IMR-90 (cell line): Measurements from ENCODE around the gene CARD8. TPM values are rescaled to one million over a fixed set of nuclear protein-coding genes. Genes with fewer than 3 reads are reported as not detected.

ENCODE experiments used
- ATAC-seq: fragments of 200-7000 bp; cut with Tn5 transposase; 2 replicates; pipeline ENCODE4 v1.9.1; 2020; ENCODE audit warnings: low read depth, mild to moderate bottlenecking, moderate library complexity
- BruUV-seq: library from RNA; stranded (reverse); fragments of 400-500 nt; replicated peaks from 2 replicates; lab custom pipeline; 2021; lab: Mats Ljungman, UMichigan
- CTCF ChIA-PET: fragments of 300-600 bp; formaldehyde crosslinking; extraction: SDS; loops from one replicate; lab custom pipeline; 2021; ENCODE audit warnings: antibody characterized with exemption; lab: Yijun Ruan, JAX
- POLR2A ChIA-PET: fragments of 300-600 bp; sonication (Branson Sonifier 250); formaldehyde crosslinking; loops from one replicate; lab custom pipeline; 2022; ENCODE audit warnings: antibody characterized with exemption; ENCODE audit not compliant: unreplicated experiment; lab: Charles Lee
- DNase-seq: peaks from one replicate; pipeline ENCODE4 v3.0.0; 2013
- H2AFZ ChIP-seq: replicated peaks from 2 replicates; pipeline ENCODE3; 2013; ENCODE audit warnings: low read length, mild to moderate bottlenecking; ENCODE audit not compliant: poor library complexity
- H2AK5ac ChIP-seq: 2 replicates; pipeline ENCODE4 v1.6.1; 2013; ENCODE audit warnings: low read depth, low read length, inconsistent platforms
- H2AK9ac ChIP-seq: replicated peaks from 2 replicates; pipeline ENCODE3; 2013; ENCODE audit warnings: mild to moderate bottlenecking, low read depth, low read length, moderate library complexity; ENCODE audit not compliant: poor library complexity
- H2BK120ac ChIP-seq: 2 replicates; pipeline ENCODE4 v1.6.1; 2013; ENCODE audit warnings: low read depth, low read length, inconsistent platforms
- H2BK15ac ChIP-seq: 3 replicates; pipeline ENCODE4 v1.6.1; 2013; ENCODE audit warnings: low read depth, low read length, inconsistent platforms
- H2BK20ac ChIP-seq: 2 replicates; pipeline ENCODE4 v1.6.1; 2013; ENCODE audit warnings: low read depth, mild to moderate bottlenecking, inconsistent platforms, low read length, moderate library complexity
- H2BK5ac ChIP-seq: 2 replicates; pipeline ENCODE4 v1.6.1; 2013; ENCODE audit warnings: mild to moderate bottlenecking, low read depth, low read length, inconsistent platforms; ENCODE audit not compliant: poor library complexity, severe bottlenecking
- H3K14ac ChIP-seq: replicated peaks from 2 replicates; pipeline ENCODE4 v1.6.1; 2013; ENCODE audit warnings: low read depth, low read length, inconsistent platforms
- H3K18ac ChIP-seq: 2 replicates; pipeline ENCODE4 v1.6.1; 2013; ENCODE audit warnings: low read depth, low read length, control low read depth
- H3K23ac ChIP-seq: 2 replicates; pipeline ENCODE4 v1.6.1; 2013; ENCODE audit warnings: low read depth, low read length, inconsistent platforms
- H3K27ac ChIP-seq: 2 replicates; pipeline ENCODE4 v1.5.1; 2013; ENCODE audit warnings: mild to moderate bottlenecking, control low read depth, low read length; ENCODE audit not compliant: insufficient read depth
- H3K27me3 ChIP-seq: 2 replicates; pipeline ENCODE4 v1.6.1; 2013; ENCODE audit warnings: low read length; ENCODE audit not compliant: control insufficient read depth, insufficient read depth
- H3K36me3 ChIP-seq: 2 replicates; pipeline ENCODE4 v1.6.1; 2013; ENCODE audit warnings: low read length, mixed read lengths; ENCODE audit not compliant: control insufficient read depth, insufficient read depth
- H3K4ac ChIP-seq: 2 replicates; pipeline ENCODE4 v1.6.1; 2013; ENCODE audit warnings: low read depth, low read length, inconsistent platforms
- H3K4me1 ChIP-seq: 2 replicates; pipeline ENCODE4 v1.6.1; 2013; ENCODE audit warnings: low read length, mixed read lengths; ENCODE audit not compliant: control insufficient read depth, insufficient read depth
- H3K4me2 ChIP-seq: 2 replicates; pipeline ENCODE4 v1.6.1; 2013; ENCODE audit warnings: low read depth, mild to moderate bottlenecking, control low read depth, low read length, moderate library complexity
- H3K4me3 ChIP-seq: 2 replicates; pipeline ENCODE4 v1.5.1; 2013; ENCODE audit warnings: low read depth, mild to moderate bottlenecking, control low read depth, low read length, moderate library complexity; ENCODE audit not compliant: insufficient read depth
- H3K56ac ChIP-seq: 2 replicates; pipeline ENCODE4 v1.6.1; 2013; ENCODE audit warnings: low read length, inconsistent platforms; ENCODE audit not compliant: insufficient read depth; ENCODE audit errors: extremely low read depth
- H3K79me1 ChIP-seq, 2 experiments: 2 replicates each; pipeline ENCODE4 v1.6.1; 2013; ENCODE audit warnings: low read length in 2 of 2, inconsistent platforms in 1 of 2, low read depth in 1 of 2
- H3K9ac ChIP-seq: 2 replicates; pipeline ENCODE4 v1.6.1; 2013; ENCODE audit warnings: low read depth, low read length, control low read depth
- H3K9me1 ChIP-seq: 2 replicates; pipeline ENCODE4 v1.6.1; 2013; ENCODE audit warnings: low read length, inconsistent platforms; ENCODE audit not compliant: insufficient read depth
- H3K9me3 ChIP-seq: 2 replicates; pipeline ENCODE4 v1.6.1; 2013; ENCODE audit warnings: low read length; ENCODE audit not compliant: control insufficient read depth, insufficient read depth
- H4K20me1 ChIP-seq: 2 replicates; pipeline ENCODE4 v1.6.1; 2013; ENCODE audit warnings: low read length, inconsistent platforms; ENCODE audit not compliant: insufficient read depth
- H4K5ac ChIP-seq: 2 replicates; pipeline ENCODE4 v1.6.1; 2013; ENCODE audit warnings: mild to moderate bottlenecking, low read depth, low read length, control low read depth
- H4K8ac ChIP-seq, 2 experiments: 2 replicates each; pipeline ENCODE4 v1.6.1; 2013; ENCODE audit warnings: low read depth in 2 of 2, low read length in 2 of 2, control low read depth in 1 of 2, inconsistent platforms in 1 of 2
- H4K91ac ChIP-seq: 2 replicates; pipeline ENCODE4 v1.6.1; 2013; ENCODE audit warnings: low read depth, low read length, inconsistent platforms; ENCODE audit not compliant: insufficient read depth
- BHLHE40 ChIP-seq: fragments of 150-350 bp; IDR thresholded peaks from 2 replicates; pipeline ENCODE4 v1.6.1; 2016; ENCODE audit warnings: mild to moderate bottlenecking, low read depth, low read length
- ELK1 ChIP-seq: fragments of 150-350 bp; IDR thresholded peaks from 2 replicates; pipeline ENCODE4 v1.6.1; 2016; ENCODE audit warnings: low read depth, mild to moderate bottlenecking, low read length, moderate library complexity, borderline replicate concordance
- FOS ChIP-seq: fragments of 150-350 bp; IDR thresholded peaks from 2 replicates; pipeline ENCODE4 v1.6.1; 2016; ENCODE audit warnings: low read depth, low read length
- MAZ ChIP-seq: IDR thresholded peaks from 2 replicates; pipeline ENCODE4 v1.6.1; 2012; ENCODE audit warnings: low read depth, mild to moderate bottlenecking, low read length, improper control_type of control experiment, moderate library complexity, borderline replicate concordance
- NFE2L2 ChIP-seq: fragments of 150-350 bp; IDR thresholded peaks from 2 replicates; pipeline ENCODE4 v1.6.1; 2016; ENCODE audit warnings: low read depth, mild to moderate bottlenecking, low read length
- RCOR1 ChIP-seq: IDR thresholded peaks from 2 replicates; pipeline ENCODE4 v1.6.1; 2012; ENCODE audit warnings: mild to moderate bottlenecking, low read length, improper control_type of control experiment; ENCODE audit not compliant: insufficient replicate concordance
- SMC3 ChIP-seq: fragments of 150-350 bp; IDR thresholded peaks from 2 replicates; pipeline ENCODE4 v1.6.1; 2016; ENCODE audit warnings: low read depth, mild to moderate bottlenecking, antibody characterized with exemption, low read length, moderate library complexity
- WGBS, 2 experiments: methylation state at CpG; one replicate each; pipeline versions ENCODE4 v1.1.5 to v1.1.7; 2013; ENCODE audit warnings: missing lambda C conversion rate in 2 of 2; ENCODE audit not compliant: insufficient read length in 1 of 2; ENCODE audit errors: extremely low coverage in 2 of 2; 5-methylcytosine and 5-hydroxymethylcytosine counted together
- dilution Hi-C: fragments of 300-500 bp; cut with HindIII; formaldehyde crosslinking; loops from one replicate; pipeline ENCODE4 v1.14.3; 2018; ENCODE audit warnings: low sequenced_read_pairs; ENCODE audit not compliant: unreplicated experiment
- in situ Hi-C: fragments of 300-500 bp; cut with MboI; formaldehyde crosslinking; loops from 3 replicates; pipeline ENCODE4 v1.14.3; 2019; ENCODE audit warnings: low sequenced_read_pairs, inconsistent platforms, mixed read lengths
- intact Hi-C: fragments of 100-400 bp; cut with micrococcal nuclease; formaldehyde crosslinking; loops from 2 replicates; pipeline ENCODE4 v1.10.0; 2022
- polyA plus RNA-seq, 3 experiments: library from polyadenylated mRNA; depleted of rRNA; stranded (reverse); fragments of >200 nt; gene quantifications; 2 replicates each; pipeline ENCODE4 v1.2.3, GENCODE V29; 2012; ENCODE audit warnings: low replicate concordance in 1 of 3
- total RNA-seq: library from RNA; depleted of rRNA; stranded (reverse); fragments of >200 nt; gene quantifications from 2 replicates; pipeline ENCODE4 v1.2.3, GENCODE V29; 2012

Gene CARD8
- total and polyA plus RNA-seq, 2 of the 4 experiments (the other 2 are of a cell fraction) = 11.3 to 15.5 TPM

GRCh38 chr19:48297975-48298374 is 42.3 kb upstream of the CARD8 start:
- Histone ChIP-seq H3K18ac (no peak overlapping the region), H4K8ac (no peak overlapping the region), H3K56ac (no peak overlapping the region), H3K79me1 (no peaks in the 10 kb centered on the region), H3K4me1 (no peaks in the 10 kb centered on the region), H4K20me1 (no peaks in the 10 kb centered on the region), H3K23ac (no peak overlapping the region), H3K9me1 (no peaks in the 10 kb centered on the region), H4K91ac (no peak overlapping the region), H2AFZ (no peak overlapping the region), H3K14ac (no peak overlapping the region), H3K36me3 (no peaks in the 10 kb centered on the region), H2BK20ac (no peak overlapping the region), H3K4ac (no peak overlapping the region), H2AK9ac (no peak overlapping the region), H3K4me3 (no peak overlapping the region), H3K9ac (no peak overlapping the region), H3K9me3 (no peaks in the 10 kb centered on the region), H3K27me3 (peaks cover 4% of the 10 kb centered on the region; the same call in 1 of the 2 replicates), H3K4me2 (no peak overlapping the region), H2BK120ac (no peak overlapping the region), H2AK5ac (no peak overlapping the region), H2BK15ac (no peak overlapping the region), H4K5ac (no peak overlapping the region), H3K27ac (no peak overlapping the region), H2BK5ac (no peak overlapping the region)
- POLR2A ChIA-PET = interaction anchor here (0.6 kb wide), 1 partner anchor 295 kb away, joined by 4 read pairs; no protein-coding TSS in a partner anchor
- TF ChIP-seq BHLHE40 = no peak
- TF ChIP-seq NFE2L2 = no peak
- TF ChIP-seq MAZ = no peak
- TF ChIP-seq RCOR1 = no peak
- TF ChIP-seq ELK1 = no peak
- TF ChIP-seq SMC3 = no peak
- TF ChIP-seq FOS = no peak
- no TSS peak for BruUV-seq
- WGBS, 2 experiments = 96% methylated on average over 4 of the region's 16 CpGs; no CpG with 5 or more reads in 1 of the 2 experiments
- CTCF ChIA-PET = no interaction called here
- dilution Hi-C loops (no loop called here), intact Hi-C loops (no loop called here), in situ Hi-C loops (no loop called here)
- ATAC-seq = no peak
- DNase-seq = no peak
